Ramos (cell line): ENCODE results near the gene TADA2A.

ENCODE experiments used
- in situ Hi-C: fragments of 300-500 bp; cut with MboI; formaldehyde crosslinking; loops from one replicate; pipeline ENCODE4 v1.14.3; 2022; ENCODE audit warnings: low sequenced_read_pairs; ENCODE audit not compliant: unreplicated experiment

TADA2A gene

GRCh38 chr17:37518826-37519225, 112.1 kb downstream of the TADA2A start:
- in situ Hi-C loops: loop anchor here (25.0 kb wide), 1 partner anchor 268 kb away; no protein-coding TSS in a partner anchor

- in situ Hi-C loops: loop anchor here (25.0 kb wide), 1 partner anchor 268 kb away; no protein-coding TSS in a partner anchor
Measured at GRCh38 chr17:37519251-37519985, 112.7 kb downstream of the TADA2A start.

- in situ Hi-C loops: loop anchor here (25.0 kb wide), 1 partner anchor 267 kb away; no protein-coding TSS in a partner anchor
Measured at GRCh38 chr17:37520174-37520573, 113.5 kb downstream of the TADA2A start.

GRCh38 chr17:37521821-37522220, 115.1 kb downstream of the TADA2A start:
- in situ Hi-C loops: loop anchor here (25.0 kb wide), 1 partner anchor 265 kb away; no protein-coding TSS in a partner anchor

GRCh38 chr17:37523715-37524219, 117.1 kb downstream of the TADA2A start:
- in situ Hi-C loops: loop anchor here (25.0 kb wide), 1 partner anchor 264 kb away; no protein-coding TSS in a partner anchor

GRCh38 chr17:37527249-37527851, 120.7 kb downstream of the TADA2A start:
- in situ Hi-C loops: no loop called here
